Activated naive CD4-positive, alpha-beta T cell treated with anti-CD3 and anti-CD28 coated beads, Interleukin-2, amount 50 U/mL, for 72 hours (primary cell): ENCODE results near the gene ARL9. TPM values are rescaled to one million over a fixed set of nuclear protein-coding genes. Genes with fewer than 3 reads are reported as not detected.

ENCODE experiments used
- total RNA-seq, 2 donors: library from RNA; stranded (reverse); gene quantifications; one replicate each; pipeline ENCODE4 v1.2.3, GENCODE V29; 2022

Gene ARL9
- total RNA-seq, 2 donors from 2014 or later: 0.35 TPM; not detected in 1

Other genes with a start within 250 kb of the ARL9 start
- gene AASDH, start 118.3 kb upstream of the ARL9 start, total RNA-seq: 10 to 100 TPM in 1 of 2 donors, 1 to 10 TPM in 1; 8.8 to 13.8 TPM
- 10 to 100 TPM; 34.4 to 50.8 TPM for gene PPAT, start 70.2 kb upstream of the ARL9 start, total RNA-seq
- gene PAICS, start 69.5 kb upstream of the ARL9 start, total RNA-seq: 100 to 1,000 TPM; 248 to 387 TPM
- gene SRP72, start 38.2 kb upstream of the ARL9 start, total RNA-seq: 100 to 1,000 TPM; 152 to 179 TPM
- gene HOPX, start 175.5 kb downstream of the ARL9 start, total RNA-seq: 10 to 100 TPM; 21.0 to 33.5 TPM